Measurements from ENCODE around the gene ATF6B.
A peak's percentile ranks its signal among the peaks of the same experiment; 100 is the strongest.

ATF6B gene

GRCh38 chr6:32127717-32128592, at the start of gene ATF6B:
Gene ATF6B, minus strand, starts transcription at chr6:32128246. Its CDS starts 39 bp downstream, at chr6:32128207.
- peaks cover 31% of the 10 kb centered on the region for H3K4me1 ChIP-seq (ENCODE audit: insufficient read depth, low read length)
- peak within 1 kb of the TSS; percentile 80 for H3K27ac ChIP-seq (ENCODE audit: low read depth, low read length)
- peaks cover 27% of the 10 kb centered on the region for H3K36me3 ChIP-seq (ENCODE audit: insufficient read depth, low read length)
- no peaks in the 10 kb centered on the region for H3K9me3 ChIP-seq (ENCODE audit: low read length)
- H3K27me3 ChIP-seq (ENCODE audit: control insufficient read depth in 1 of 2, insufficient read depth in 2 of 2, low read length in 2 of 2): no peaks in the 10 kb centered on the region
- peak within 1 kb of the TSS; percentile 95 to 99 for H3K4me3 ChIP-seq (ENCODE audit: low read depth in 1 of 2, low read length in 2 of 2)
- H3K9ac ChIP-seq (ENCODE audit: low read length): peak within 1 kb of the TSS; percentile 89

DNA sequence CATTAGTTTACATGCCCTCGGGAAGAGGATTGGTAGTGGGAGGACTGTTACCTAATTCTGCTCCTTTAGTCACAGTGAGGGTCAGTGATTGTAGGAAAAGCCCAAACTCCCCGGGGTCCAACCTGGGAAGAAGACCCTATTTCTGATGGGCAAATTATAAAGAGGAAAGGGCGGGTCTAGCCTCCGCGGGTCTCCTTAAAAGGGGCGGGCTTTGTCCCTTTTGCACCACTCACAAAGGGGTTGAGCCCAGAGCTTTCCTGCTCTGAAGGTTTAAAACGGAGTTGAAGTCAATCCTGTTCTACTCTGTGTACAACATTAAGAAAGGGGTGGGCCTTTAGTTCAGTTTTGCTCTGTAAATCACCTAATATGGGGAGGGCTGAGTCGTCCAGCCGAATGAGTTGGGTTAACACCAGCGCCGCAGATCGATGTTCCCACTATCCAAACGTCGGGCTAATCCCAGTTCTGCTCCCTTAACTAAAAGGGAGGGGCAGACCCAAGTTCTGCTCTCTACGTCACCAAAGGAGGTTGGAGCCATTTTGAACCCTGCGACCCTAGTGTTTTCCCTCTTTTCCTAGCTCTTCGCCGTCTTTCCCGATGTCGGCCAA, 49.2 kb upstream of the ATF6B start:
- H3K27ac ChIP-seq (ENCODE audit: low read depth, low read length): peak overlapping the region; percentile 100
- peak overlapping the region; percentile 55 for H3K9ac ChIP-seq (ENCODE audit: low read length)
- H3K27me3 ChIP-seq (ENCODE audit: control insufficient read depth in 1 of 2, insufficient read depth in 2 of 2, low read length in 2 of 2): no peaks in the 10 kb centered on the region
- peak overlapping the region; percentile 68 to 73 for H3K4me3 ChIP-seq (ENCODE audit: low read depth in 1 of 2, low read length in 2 of 2)
- H3K9me3 ChIP-seq (ENCODE audit: low read length): no peaks in the 10 kb centered on the region
- peaks cover 47% of the 10 kb centered on the region for H3K4me1 ChIP-seq (ENCODE audit: insufficient read depth, low read length)
- peaks cover 26% of the 10 kb centered on the region for H3K36me3 ChIP-seq (ENCODE audit: insufficient read depth, low read length)

DNA sequence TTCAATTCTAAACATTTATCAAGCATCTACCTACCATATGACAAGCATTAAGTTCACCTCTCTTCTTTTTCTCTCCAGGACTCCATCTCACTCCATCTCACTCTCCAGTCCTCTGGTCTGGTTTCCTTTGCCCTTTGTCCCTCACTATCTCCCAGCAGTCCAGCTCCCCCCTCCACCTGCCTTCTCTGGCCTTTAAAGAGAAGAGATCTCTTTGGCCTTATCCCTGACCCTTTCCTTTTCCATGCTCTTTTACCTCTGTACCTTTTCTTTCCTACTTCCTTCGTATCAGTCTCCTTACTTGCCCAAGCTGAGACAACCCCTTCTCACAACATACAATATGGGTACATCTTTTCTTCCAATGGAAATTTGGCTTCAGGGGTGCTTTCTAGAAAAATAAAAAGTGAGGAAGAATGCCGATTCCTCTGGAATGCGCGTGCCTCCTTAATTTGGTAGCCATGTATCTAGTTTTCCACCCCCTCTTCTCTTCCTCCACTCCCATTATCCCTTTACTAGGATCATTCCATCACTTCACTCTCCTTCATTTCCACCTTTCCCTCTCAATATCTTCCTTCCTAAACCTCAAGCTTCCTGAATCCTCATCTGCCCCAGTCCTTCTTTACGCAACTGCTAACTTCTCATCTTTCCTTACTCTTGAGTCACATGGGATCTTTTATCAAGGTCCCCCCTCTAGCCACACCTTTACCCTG, 48.6 kb upstream of the ATF6B start:
- peaks cover 47% of the 10 kb centered on the region for H3K4me1 ChIP-seq (ENCODE audit: insufficient read depth, low read length)
- peak overlapping the region; percentile 68 to 73 for H3K4me3 ChIP-seq (ENCODE audit: low read depth in 1 of 2, low read length in 2 of 2)
- peak overlapping the region; percentile 55 for H3K9ac ChIP-seq (ENCODE audit: low read length)

DNA sequence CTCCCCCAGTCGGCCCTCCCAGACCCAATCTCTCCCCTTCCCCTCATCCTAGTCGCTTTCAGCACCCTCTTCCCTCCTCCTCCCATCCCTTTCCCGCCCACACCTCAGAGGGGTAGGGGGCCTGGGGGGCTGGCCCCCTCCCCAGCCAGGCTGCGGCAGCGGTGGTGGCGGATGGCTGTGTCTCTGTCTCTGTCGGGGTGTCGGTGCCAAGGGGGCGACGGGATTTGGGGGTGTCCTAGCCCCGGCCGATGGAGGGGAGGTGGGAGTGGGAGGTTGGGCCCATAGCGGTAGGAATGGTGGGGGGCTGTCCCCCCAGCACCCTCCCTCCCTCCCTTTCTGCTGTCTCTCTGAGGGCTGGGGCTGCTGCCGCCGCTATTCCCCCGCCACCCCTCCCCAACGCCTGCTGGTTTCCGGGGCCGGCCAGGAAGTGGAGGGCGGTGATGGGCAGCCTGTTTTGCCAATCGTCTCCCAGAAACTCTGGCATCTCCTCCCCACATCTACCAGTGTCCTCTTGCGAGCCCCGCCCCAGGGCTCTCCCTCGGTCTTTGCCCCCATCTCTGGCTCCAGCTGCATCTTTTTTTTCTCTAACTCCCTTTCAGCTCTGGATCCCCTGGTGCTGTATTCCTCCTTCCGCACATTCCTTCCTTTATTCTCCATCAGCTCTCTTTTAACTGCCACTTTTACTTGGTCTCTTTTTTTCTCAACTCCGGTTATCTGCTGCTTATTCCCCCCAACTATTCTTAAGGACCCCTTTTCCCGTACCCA, 47.8 kb upstream of the ATF6B start, which contains the start of gene AGPAT1:
TSS of gene AGPAT1 (minus strand) at position 374 of the 765 bp plus-strand sequence. CDS start 4,588 bp downstream, outside the sequence.
- peak within 1 kb of the TSS; percentile 68 to 73 for H3K4me3 ChIP-seq (ENCODE audit: low read depth in 1 of 2, low read length in 2 of 2)
- H3K27ac ChIP-seq (ENCODE audit: low read depth, low read length): peak within 1 kb of the TSS; percentile 100
- H3K4me1 ChIP-seq (ENCODE audit: insufficient read depth, low read length): peaks cover 42% of the 10 kb centered on the region
- peak within 1 kb of the TSS; percentile 97 for H3K9ac ChIP-seq (ENCODE audit: low read length)
- H3K9me3 ChIP-seq (ENCODE audit: low read length): no peaks in the 10 kb centered on the region
- peaks cover 23% of the 10 kb centered on the region for H3K36me3 ChIP-seq (ENCODE audit: insufficient read depth, low read length)
- no peaks in the 10 kb centered on the region for H3K27me3 ChIP-seq (ENCODE audit: control insufficient read depth in 1 of 2, insufficient read depth in 2 of 2, low read length in 2 of 2)

More for the DNA sequence above, 48.6 kb upstream of the ATF6B start:
- H3K9me3 ChIP-seq (ENCODE audit: low read length): no peaks in the 10 kb centered on the region
- no peaks in the 10 kb centered on the region for H3K27me3 ChIP-seq (ENCODE audit: control insufficient read depth in 1 of 2, insufficient read depth in 2 of 2, low read length in 2 of 2)
- peaks cover 25% of the 10 kb centered on the region for H3K36me3 ChIP-seq (ENCODE audit: insufficient read depth, low read length)
- H3K27ac ChIP-seq (ENCODE audit: low read depth, low read length): peak overlapping the region; percentile 100

GRCh38 chr6:32175322-32175710, 47.3 kb upstream of the ATF6B start:
- Histone ChIP-seq H3K9ac (ENCODE audit: low read length) (peak overlapping the region; percentile 97), H3K4me1 (ENCODE audit: insufficient read depth, low read length) (peaks cover 39% of the 10 kb centered on the region), H3K27me3 (ENCODE audit: control insufficient read depth in 1 of 2, insufficient read depth in 2 of 2, low read length in 2 of 2) (no peaks in the 10 kb centered on the region), H3K4me3 (ENCODE audit: low read depth in 1 of 2, low read length in 2 of 2) (peak overlapping the region; percentile 39 to 68), H3K9me3 (ENCODE audit: low read length) (no peaks in the 10 kb centered on the region), H3K27ac (ENCODE audit: low read depth, low read length) (peak overlapping the region; percentile 100), H3K36me3 (ENCODE audit: insufficient read depth, low read length) (peaks cover 23% of the 10 kb centered on the region)

GRCh38 chr6:32174416-32174815, 46.4 kb upstream of the ATF6B start:
- H3K4me3 ChIP-seq (ENCODE audit: low read depth in 1 of 2, low read length in 2 of 2): peak overlapping the region in 1 of 2 donors; percentile 68
- H3K9ac ChIP-seq (ENCODE audit: low read length): no peak overlapping the region
- no peaks in the 10 kb centered on the region for H3K27me3 ChIP-seq (ENCODE audit: control insufficient read depth in 1 of 2, insufficient read depth in 2 of 2, low read length in 2 of 2)
- H3K9me3 ChIP-seq (ENCODE audit: low read length): no peaks in the 10 kb centered on the region
- H3K27ac ChIP-seq (ENCODE audit: low read depth, low read length): no peak overlapping the region
- H3K4me1 ChIP-seq (ENCODE audit: insufficient read depth, low read length): peaks cover 33% of the 10 kb centered on the region
- peaks cover 23% of the 10 kb centered on the region for H3K36me3 ChIP-seq (ENCODE audit: insufficient read depth, low read length)

DNA sequence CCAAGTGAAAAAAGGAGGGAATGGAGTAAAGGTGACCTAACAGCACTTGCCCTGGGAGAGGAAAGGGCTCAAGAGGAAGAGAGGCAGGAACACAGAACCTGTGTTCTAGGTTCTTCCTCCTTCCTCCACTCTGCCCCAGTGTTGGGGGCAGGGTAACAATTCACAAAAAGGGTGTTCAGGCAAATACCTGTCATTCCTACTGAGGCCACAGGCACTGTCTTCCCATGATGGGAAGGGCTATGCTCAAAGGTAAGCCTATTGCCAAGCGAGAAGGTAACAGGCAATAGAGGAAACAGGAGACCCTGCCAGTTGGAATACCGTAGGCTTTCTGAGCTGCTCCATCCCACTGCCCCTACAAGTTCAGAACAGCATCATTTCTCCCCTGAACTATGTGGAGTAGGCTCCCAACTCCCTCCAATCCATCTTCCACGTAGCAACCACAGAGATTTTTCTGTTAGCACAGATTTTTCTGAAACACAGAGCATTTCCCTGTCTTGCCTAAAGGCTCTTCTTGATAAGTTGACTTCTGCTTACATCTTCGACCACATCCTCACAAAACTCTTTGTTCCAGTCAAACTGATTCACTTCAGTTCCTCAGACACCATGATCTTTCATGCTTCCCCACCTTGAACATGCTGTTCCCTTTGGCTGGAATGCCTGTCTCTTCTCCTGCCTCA, 45.1 kb upstream of the ATF6B start:
- peaks cover 25% of the 10 kb centered on the region for H3K4me1 ChIP-seq (ENCODE audit: insufficient read depth, low read length)
- no peak overlapping the region for H3K9ac ChIP-seq (ENCODE audit: low read length)
- peak overlapping the region; percentile 17 for H3K27ac ChIP-seq (ENCODE audit: low read depth, low read length)
- H3K27me3 ChIP-seq (ENCODE audit: control insufficient read depth in 1 of 2, insufficient read depth in 2 of 2, low read length in 2 of 2): no peaks in the 10 kb centered on the region
- H3K9me3 ChIP-seq (ENCODE audit: low read length): no peaks in the 10 kb centered on the region
- peaks cover 30% of the 10 kb centered on the region for H3K36me3 ChIP-seq (ENCODE audit: insufficient read depth, low read length)
- no peak overlapping the region for H3K4me3 ChIP-seq (ENCODE audit: low read depth in 1 of 2, low read length in 2 of 2)

DNA sequence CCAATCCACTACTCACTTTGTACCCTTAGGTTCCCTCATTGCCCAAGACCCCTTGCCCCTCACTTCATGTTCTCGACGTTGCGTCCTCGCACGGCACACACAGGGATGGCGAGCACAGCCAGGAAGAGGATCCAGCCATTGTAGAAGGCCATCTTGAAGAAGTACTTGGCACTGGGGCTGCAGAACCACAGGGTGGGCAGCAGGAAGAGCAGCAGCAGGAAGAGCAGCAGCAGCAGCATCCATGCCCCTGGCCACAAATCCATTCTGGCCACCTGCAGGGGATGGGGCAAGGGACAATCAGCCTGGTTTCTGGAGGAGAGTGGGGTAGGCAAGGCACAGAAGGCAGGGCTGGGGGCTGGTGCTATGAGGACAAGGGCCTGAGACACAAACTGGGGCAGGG, 43.2 kb upstream of the ATF6B start:
- Histone ChIP-seq H3K27me3 (ENCODE audit: control insufficient read depth in 1 of 2, insufficient read depth in 2 of 2, low read length in 2 of 2) (no peaks in the 10 kb centered on the region), H3K9me3 (ENCODE audit: low read length) (no peaks in the 10 kb centered on the region), H3K4me3 (ENCODE audit: low read depth in 1 of 2, low read length in 2 of 2) (no peak overlapping the region), H3K4me1 (ENCODE audit: insufficient read depth, low read length) (peaks cover 17% of the 10 kb centered on the region), H3K36me3 (ENCODE audit: insufficient read depth, low read length) (peaks cover 50% of the 10 kb centered on the region), H3K9ac (ENCODE audit: low read length) (no peak overlapping the region), H3K27ac (ENCODE audit: low read depth, low read length) (no peak overlapping the region)

- Histone ChIP-seq H3K4me3 (ENCODE audit: low read depth in 1 of 2, low read length in 2 of 2) (no peak overlapping the region), H3K9ac (ENCODE audit: low read length) (no peak overlapping the region), H3K4me1 (ENCODE audit: insufficient read depth, low read length) (peaks cover 14% of the 10 kb centered on the region), H3K36me3 (ENCODE audit: insufficient read depth, low read length) (peaks cover 57% of the 10 kb centered on the region), H3K27me3 (ENCODE audit: control insufficient read depth in 1 of 2, insufficient read depth in 2 of 2, low read length in 2 of 2) (no peaks in the 10 kb centered on the region), H3K9me3 (ENCODE audit: low read length) (no peaks in the 10 kb centered on the region), H3K27ac (ENCODE audit: low read depth, low read length) (no peak overlapping the region)
Measured at GRCh38 chr6:32170294-32170693, 42.2 kb upstream of the ATF6B start.

DNA sequence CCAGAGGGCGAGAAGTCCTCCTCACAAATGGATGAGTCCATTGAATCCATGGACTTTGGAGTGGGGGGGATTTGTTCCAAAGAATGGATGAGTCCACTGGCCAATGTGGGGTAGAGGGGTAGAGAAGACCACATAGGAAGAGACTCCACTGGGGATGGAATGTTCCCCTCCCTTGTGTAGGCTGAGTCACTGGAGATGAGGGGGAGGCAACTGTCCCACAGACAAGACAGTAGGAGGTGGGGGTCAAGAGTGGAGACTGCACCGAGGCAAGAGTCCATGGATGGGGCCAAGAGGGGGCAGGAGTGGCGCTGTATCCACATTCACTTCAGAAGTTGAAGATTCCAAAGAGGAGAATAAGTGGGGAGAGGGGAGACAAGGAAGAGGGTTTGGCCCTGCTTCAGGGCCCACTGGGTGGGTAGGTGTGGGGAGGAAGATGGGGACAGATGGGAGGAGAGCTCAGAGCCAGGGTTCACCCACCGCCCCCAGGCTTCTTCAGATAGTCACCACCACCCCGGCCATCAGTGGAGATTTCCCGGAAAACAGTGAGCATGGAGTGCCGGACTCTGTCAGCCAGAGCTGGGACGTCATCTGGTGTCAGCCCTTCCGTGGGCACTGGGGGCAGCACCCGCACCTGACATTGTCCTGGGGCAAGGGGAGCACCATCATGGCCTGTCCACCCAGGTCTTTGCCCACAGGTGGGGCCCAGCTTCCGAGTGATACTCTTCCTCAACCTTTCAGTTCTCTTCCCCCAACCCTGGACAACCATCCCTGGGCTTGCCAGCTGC, 41.0 kb upstream of the ATF6B start:
- Histone ChIP-seq H3K27me3 (ENCODE audit: control insufficient read depth in 1 of 2, insufficient read depth in 2 of 2, low read length in 2 of 2) (no peaks in the 10 kb centered on the region), H3K27ac (ENCODE audit: low read depth, low read length) (no peak overlapping the region), H3K9me3 (ENCODE audit: low read length) (no peaks in the 10 kb centered on the region), H3K4me1 (ENCODE audit: insufficient read depth, low read length) (peaks cover 2% of the 10 kb centered on the region), H3K4me3 (ENCODE audit: low read depth in 1 of 2, low read length in 2 of 2) (no peak overlapping the region), H3K9ac (ENCODE audit: low read length) (no peak overlapping the region), H3K36me3 (ENCODE audit: insufficient read depth, low read length) (peaks cover 64% of the 10 kb centered on the region)

Data from muscle layer of colon (tissue), 2 donors.